ENCODE measurements around the gene TRIM50. TPM values are rescaled to one million over a fixed set of nuclear protein-coding genes. Genes with fewer than 3 reads are reported as not detected.
"Not testable (repeated sequence)": the region's sequence is repeated elsewhere in the genome, so short reads cannot be mapped to it uniquely, and the experiment has no call there.

The TRIM50 gene
- total RNA-seq, 1 experiment from 2014 or later = not detected

- in situ Hi-C loops (cut with HindIII; ENCODE audit: low pct_unique_long_range_greater_than_20kb, low sequenced_read_pairs); CTCF ChIA-PET: not testable (repeated sequence)
Observed at GRCh38 chr7:73304612-73305387, 23.1 kb downstream of the TRIM50 start.

DNA sequence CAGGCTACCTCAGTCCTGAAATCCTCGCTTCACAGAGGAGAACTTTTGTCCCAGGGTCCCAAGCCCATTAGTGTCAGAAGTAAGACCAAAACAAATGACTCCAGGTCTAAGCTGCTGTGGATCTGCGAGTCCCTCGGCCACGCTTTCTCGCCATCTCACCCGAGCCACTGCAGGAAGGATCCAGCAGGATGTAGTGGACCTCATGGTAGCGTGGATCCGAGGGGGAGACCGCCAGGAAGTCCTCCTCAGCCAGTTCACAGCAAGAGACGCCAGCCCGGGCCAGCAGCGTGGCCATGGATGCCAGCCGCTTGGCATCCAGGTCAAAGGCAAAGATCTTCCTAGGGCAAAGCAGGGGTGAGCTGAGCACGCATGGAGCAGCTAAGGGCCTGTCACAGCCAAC lies 23.8 kb downstream of the TRIM50 start:
- Histone ChIP-seq H3K36me3 (ENCODE audit: control insufficient read depth, insufficient read depth, low read length) (no peaks in the 10 kb centered on the region; the same call in 1 of the 2 replicates), H3K4me3 (ENCODE audit: low read depth in 2 of 2, low read length in 2 of 2) (no peak overlapping the region), H3K9me3 (ENCODE audit: control insufficient read depth, insufficient read depth, low read depth, low read length) (no peaks in the 10 kb centered on the region), H3K4me1 (ENCODE audit: control insufficient read depth, insufficient read depth, low read length) (0 out of 2 replicates have a peak, but pooled peaks cover 3% of the 10 kb centered on the region), H3K27me3 (ENCODE audit: control insufficient read depth, insufficient read depth, low read length) (no peaks in the 10 kb centered on the region), H3K27ac (ENCODE audit: low read length) (no peak overlapping the region)
- intact Hi-C loops (cut with micrococcal nuclease; ENCODE audit: unreplicated experiment) (no loop called here), in situ Hi-C loops (cut with HindIII; ENCODE audit: low pct_unique_long_range_greater_than_20kb, low sequenced_read_pairs) (no loop called here)
- CTCF ChIA-PET = no interaction called here
- POLR2A ChIA-PET = no interaction called here
- no TSS peak for BruUV-seq (replicated peaks)
- ATAC-seq = no peak
- DNase-seq (ENCODE audit: low read depth, low spot score) = no peak
- no peak for TF ChIP-seq REST (IDR thresholded peaks at IDR 0.05; ENCODE audit: insufficient read depth in 1 of 2, low read depth in 2 of 2, low read length in 1 of 2)
- no peak for TF ChIP-seq CTCF (IDR thresholded peaks at IDR 0.05)
- no peak for TF ChIP-seq POLR2AphosphoS5 (IDR thresholded peaks at IDR 0.05; ENCODE audit: low read depth, low read length)
- no peak for TF ChIP-seq SIN3A (IDR thresholded peaks at IDR 0.05; ENCODE audit: borderline replicate concordance, insufficient read depth, low read depth, low read length)
- TF ChIP-seq TCF7L2 (IDR thresholded peaks at IDR 0.05; ENCODE audit: low read depth, low read length) = no peak

More at GRCh38 chr7:73304612-73305387, 23.1 kb downstream of the TRIM50 start:
- ATAC-seq; BruUV-seq (replicated peaks); H3K4me1 ChIP-seq (ENCODE audit: control insufficient read depth, insufficient read depth, low read length); H3K27ac ChIP-seq (ENCODE audit: low read length); DNase-seq (ENCODE audit: low read depth, low spot score); H3K4me3 ChIP-seq (ENCODE audit: low read depth in 2 of 2, low read length in 2 of 2); POLR2A ChIA-PET; H3K27me3 ChIP-seq (ENCODE audit: control insufficient read depth, insufficient read depth, low read length); H3K36me3 ChIP-seq (ENCODE audit: control insufficient read depth, insufficient read depth, low read length); H3K9me3 ChIP-seq (ENCODE audit: control insufficient read depth, insufficient read depth, low read depth, low read length); intact Hi-C loops (cut with micrococcal nuclease; ENCODE audit: unreplicated experiment): not testable (repeated sequence)

DNA sequence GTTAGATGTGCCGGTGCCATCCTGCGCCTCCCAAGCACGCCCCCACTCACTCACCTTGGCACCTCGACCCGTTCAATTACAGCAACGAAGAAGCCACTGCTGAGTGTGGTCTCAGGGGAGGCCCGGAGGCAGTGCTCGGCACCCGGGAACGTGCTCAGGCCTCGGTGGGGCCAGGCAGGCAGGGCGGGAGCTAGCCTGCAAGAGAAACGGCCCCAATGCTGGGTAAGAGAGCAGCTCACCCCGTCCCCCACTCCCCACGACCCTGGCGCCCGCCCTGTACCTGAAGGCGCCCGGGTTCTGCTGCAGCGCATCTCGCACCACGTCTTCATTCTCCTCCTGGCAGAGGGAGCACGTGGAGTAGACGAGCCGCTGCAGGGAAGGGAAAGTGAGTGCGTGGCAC lies 24.3 kb downstream of the TRIM50 start:
- H3K4me1 ChIP-seq (ENCODE audit: control insufficient read depth, insufficient read depth, low read length) = 0 out of 2 replicates have a peak, but pooled peaks cover 3% of the 10 kb centered on the region
- H3K9me3 ChIP-seq (ENCODE audit: control insufficient read depth, insufficient read depth, low read depth, low read length) = no peaks in the 10 kb centered on the region
- in situ Hi-C loops (cut with HindIII; ENCODE audit: low pct_unique_long_range_greater_than_20kb, low sequenced_read_pairs) (no loop called here), intact Hi-C loops (cut with micrococcal nuclease; ENCODE audit: unreplicated experiment) (no loop called here)
- BruUV-seq (replicated peaks) = no TSS peak
- no peaks in the 10 kb centered on the region; the same call in 1 of the 2 replicates for H3K36me3 ChIP-seq (ENCODE audit: control insufficient read depth, insufficient read depth, low read length)
- ChIA-PET CTCF (no interaction called here), POLR2A (no interaction called here)
- H3K27ac ChIP-seq (ENCODE audit: low read length) = no peak overlapping the region
- H3K27me3 ChIP-seq (ENCODE audit: control insufficient read depth, insufficient read depth, low read length) = no peaks in the 10 kb centered on the region
- TF ChIP-seq TCF7L2 (IDR thresholded peaks at IDR 0.05; ENCODE audit: low read depth, low read length) (no peak), SIN3A (IDR thresholded peaks at IDR 0.05; ENCODE audit: borderline replicate concordance, insufficient read depth, low read depth, low read length) (no peak), REST (IDR thresholded peaks at IDR 0.05; ENCODE audit: insufficient read depth in 1 of 2, low read depth in 2 of 2, low read length in 1 of 2) (no peak), POLR2AphosphoS5 (IDR thresholded peaks at IDR 0.05; ENCODE audit: low read depth, low read length) (no peak), CTCF (IDR thresholded peaks at IDR 0.05) (no peak)
- DNase-seq (ENCODE audit: low read depth, low spot score) (no peak), ATAC-seq (no peak)
- H3K4me3 ChIP-seq (ENCODE audit: low read depth in 2 of 2, low read length in 2 of 2) = no peak overlapping the region
